Mesendoderm (in vitro differentiated cells): ENCODE data around the gene SUN3.
A peak's percentile ranks its signal among the peaks of the same experiment; 100 is the strongest.

Experiments used
- DNase-seq: peaks from one replicate; pipeline ENCODE4 v3.0.0; 2013
- H2AK5ac ChIP-seq: 2 replicates; pipeline ENCODE4 v1.6.1; 2013; ENCODE audit warnings: low read length, inconsistent platforms
- H2BK120ac ChIP-seq: 2 replicates; pipeline ENCODE4 v1.6.1; 2013; ENCODE audit warnings: low read depth, mild to moderate bottlenecking, low read length, moderate library complexity, mixed read lengths
- H2BK15ac ChIP-seq: replicated peaks from 2 replicates; pipeline ENCODE4 v1.6.1; 2013; ENCODE audit warnings: low read depth, mild to moderate bottlenecking, moderate library complexity
- H2BK5ac ChIP-seq: 2 replicates; pipeline ENCODE4 v1.6.1; 2013; ENCODE audit warnings: low read length, inconsistent platforms
- H3K18ac ChIP-seq: 2 replicates; pipeline ENCODE4 v1.6.1; 2013; ENCODE audit warnings: mild to moderate bottlenecking, low read length, mixed read lengths
- H3K23ac ChIP-seq: one replicate; pipeline ENCODE4 v1.6.1; 2013; ENCODE audit warnings: low read length
- H3K27ac ChIP-seq: 2 replicates; pipeline ENCODE4 v1.5.1; 2013; ENCODE audit warnings: low read depth, mild to moderate bottlenecking, inconsistent platforms, low read length, moderate library complexity
- H3K27me3 ChIP-seq: 2 replicates; pipeline ENCODE4 v1.6.1; 2013; ENCODE audit warnings: low read length, control low read depth, mild to moderate bottlenecking, inconsistent platforms; ENCODE audit not compliant: insufficient read depth, poor library complexity
- H3K36me3 ChIP-seq: 2 replicates; pipeline ENCODE4 v1.6.1; 2013; ENCODE audit warnings: low read length, inconsistent platforms; ENCODE audit not compliant: control insufficient read depth, insufficient read depth
- H3K4ac ChIP-seq: one replicate; pipeline ENCODE4 v1.6.1; 2013; ENCODE audit warnings: low read depth, mild to moderate bottlenecking, low read length, moderate library complexity
- H3K4me1 ChIP-seq: 2 replicates; pipeline ENCODE4 v1.6.1; 2013; ENCODE audit warnings: low read depth, low read length, inconsistent platforms; ENCODE audit not compliant: control insufficient read depth
- H3K4me2 ChIP-seq: 2 replicates; pipeline ENCODE4 v1.6.1; 2013; ENCODE audit warnings: low read length
- H3K4me3 ChIP-seq: 2 replicates; pipeline ENCODE4 v1.5.1; 2013; ENCODE audit warnings: mild to moderate bottlenecking, low read length
- H3K56ac ChIP-seq: one replicate; pipeline ENCODE4 v1.6.1; 2013; ENCODE audit warnings: low read length
- H3K79me1 ChIP-seq: 2 replicates; pipeline ENCODE4 v1.6.1; 2013; ENCODE audit warnings: low read length, inconsistent platforms
- H3K79me2 ChIP-seq: 2 replicates; pipeline ENCODE4 v1.6.1; 2013; ENCODE audit warnings: mild to moderate bottlenecking, low read length; ENCODE audit not compliant: control insufficient read depth, insufficient read depth
- H3K9ac ChIP-seq: 2 replicates; pipeline ENCODE4 v1.6.1; 2013; ENCODE audit warnings: low read length, inconsistent platforms
- H4K5ac ChIP-seq: one replicate; pipeline ENCODE4 v1.6.1; 2013; ENCODE audit warnings: low read length
- H4K8ac ChIP-seq: one replicate; pipeline ENCODE4 v1.6.1; 2013; ENCODE audit warnings: low read depth, mild to moderate bottlenecking, control low read depth, low read length, moderate library complexity
- WGBS: extraction: QIAGEN DNeasy Blood & Tissue Kit; methylation state at CpG from one replicate; pipeline ENCODE4 v1.1.7; 2013; ENCODE audit warnings: low lambda C conversion rate, missing lambda C conversion rate; ENCODE audit not compliant: insufficient coverage; ENCODE audit errors: extremely low coverage; 5-methylcytosine and 5-hydroxymethylcytosine counted together

The SUN3 gene

GRCh38 chr7:48059706-48060105 is 30.8 kb upstream of the SUN3 start:
- Histone ChIP-seq H4K8ac (no peak overlapping the region), H3K36me3 (no peaks in the 10 kb centered on the region), H3K4me1 (no peaks in the 10 kb centered on the region), H3K23ac (no peak overlapping the region), H2BK15ac (no peak overlapping the region), H3K56ac (no peak overlapping the region), H3K27ac (no peak overlapping the region), H2BK5ac (no peak overlapping the region), H2AK5ac (no peak overlapping the region), H3K9ac (no peak overlapping the region), H3K79me1 (no peaks in the 10 kb centered on the region), H3K4me2 (no peak overlapping the region), H3K18ac (no peak overlapping the region), H3K4me3 (no peak overlapping the region), H3K4ac (no peak overlapping the region), H2BK120ac (no peak overlapping the region), H4K5ac (no peak overlapping the region), H3K27me3 (no peaks in the 10 kb centered on the region), H3K79me2 (no peaks in the 10 kb centered on the region)
- no peak for DNase-seq
- no CpG with 5 or more reads among the region's 5 CpGs for WGBS

- H3K18ac ChIP-seq = no peak overlapping the region
- H3K23ac ChIP-seq = no peak overlapping the region
- H3K79me2 ChIP-seq = no peaks in the 10 kb centered on the region
- no peak overlapping the region for H3K4me2 ChIP-seq
- no peak for DNase-seq
- WGBS = no CpG with 5 or more reads among the region's 2 CpGs
- no peak overlapping the region for H2AK5ac ChIP-seq
- H4K8ac ChIP-seq = no peak overlapping the region
- no peak overlapping the region for H3K56ac ChIP-seq
- H3K4ac ChIP-seq = no peak overlapping the region
- H2BK15ac ChIP-seq = no peak overlapping the region
- no peak overlapping the region for H2BK120ac ChIP-seq
- no peak overlapping the region for H3K9ac ChIP-seq
- no peaks in the 10 kb centered on the region for H3K36me3 ChIP-seq
- no peak overlapping the region for H4K5ac ChIP-seq
- no peaks in the 10 kb centered on the region for H3K27me3 ChIP-seq
- no peak overlapping the region for H2BK5ac ChIP-seq
- H3K79me1 ChIP-seq = no peaks in the 10 kb centered on the region
- H3K4me1 ChIP-seq = no peaks in the 10 kb centered on the region
- H3K4me3 ChIP-seq = no peak overlapping the region
- H3K27ac ChIP-seq = no peak overlapping the region
Measured at GRCh38 chr7:48058990-48059389, 30.1 kb upstream of the SUN3 start.

GRCh38 chr7:48053736-48054135 is 24.8 kb upstream of the SUN3 start:
- Histone ChIP-seq H2BK5ac (no peak overlapping the region), H2AK5ac (no peak overlapping the region), H4K8ac (no peak overlapping the region), H3K23ac (no peak overlapping the region), H3K79me1 (no peaks in the 10 kb centered on the region), H3K4ac (no peak overlapping the region), H3K79me2 (no peaks in the 10 kb centered on the region), H2BK15ac (no peak overlapping the region), H3K56ac (no peak overlapping the region), H3K9ac (no peak overlapping the region), H3K4me3 (no peak overlapping the region), H3K27ac (no peak overlapping the region), H3K36me3 (no peaks in the 10 kb centered on the region), H4K5ac (no peak overlapping the region), H3K27me3 (no peaks in the 10 kb centered on the region), H3K4me2 (no peak overlapping the region), H2BK120ac (no peak overlapping the region), H3K18ac (no peak overlapping the region), H3K4me1 (no peaks in the 10 kb centered on the region)
- WGBS = no CpG with 5 or more reads among the region's 2 CpGs
- no peak for DNase-seq

DNA sequence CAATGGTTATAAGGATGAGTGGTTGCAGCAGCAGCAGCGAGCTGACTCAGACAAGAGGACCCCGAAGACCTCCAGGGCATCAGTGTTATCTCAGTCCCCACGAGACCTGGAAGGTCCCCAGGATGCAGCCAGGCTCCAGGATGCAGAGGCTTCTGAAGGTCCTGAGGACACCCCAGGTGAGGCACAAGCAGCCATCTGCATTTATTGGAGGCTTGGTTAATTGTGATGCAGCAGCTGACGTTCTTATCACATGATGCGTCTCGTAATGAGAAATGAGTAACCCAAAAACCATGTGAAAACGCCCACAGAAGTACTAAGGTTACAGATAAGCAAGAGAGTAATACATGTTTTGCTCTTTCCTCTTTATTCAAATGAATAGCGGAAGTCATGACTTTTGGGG is 23.8 kb upstream of the SUN3 start:
- H3K36me3 ChIP-seq = no peaks in the 10 kb centered on the region
- no peak overlapping the region for H3K18ac ChIP-seq
- H2BK120ac ChIP-seq = no peak overlapping the region
- H3K4ac ChIP-seq = no peak overlapping the region
- no peaks in the 10 kb centered on the region for H3K27me3 ChIP-seq
- no peak overlapping the region for H3K23ac ChIP-seq
- H3K79me1 ChIP-seq = no peaks in the 10 kb centered on the region
- H3K79me2 ChIP-seq = no peaks in the 10 kb centered on the region
- DNase-seq = peak; percentile 56
- H4K8ac ChIP-seq = no peak overlapping the region
- H2BK15ac ChIP-seq = no peak overlapping the region
- H3K27ac ChIP-seq = no peak overlapping the region
- H3K4me2 ChIP-seq = no peak overlapping the region
- no peak overlapping the region for H4K5ac ChIP-seq
- H3K4me1 ChIP-seq = no peaks in the 10 kb centered on the region
- no peak overlapping the region for H3K9ac ChIP-seq
- H3K4me3 ChIP-seq = no peak overlapping the region
- H3K56ac ChIP-seq = no peak overlapping the region
- no peak overlapping the region for H2BK5ac ChIP-seq
- no peak overlapping the region for H2AK5ac ChIP-seq
- WGBS = no CpG with 5 or more reads among the region's 8 CpGs

DNA sequence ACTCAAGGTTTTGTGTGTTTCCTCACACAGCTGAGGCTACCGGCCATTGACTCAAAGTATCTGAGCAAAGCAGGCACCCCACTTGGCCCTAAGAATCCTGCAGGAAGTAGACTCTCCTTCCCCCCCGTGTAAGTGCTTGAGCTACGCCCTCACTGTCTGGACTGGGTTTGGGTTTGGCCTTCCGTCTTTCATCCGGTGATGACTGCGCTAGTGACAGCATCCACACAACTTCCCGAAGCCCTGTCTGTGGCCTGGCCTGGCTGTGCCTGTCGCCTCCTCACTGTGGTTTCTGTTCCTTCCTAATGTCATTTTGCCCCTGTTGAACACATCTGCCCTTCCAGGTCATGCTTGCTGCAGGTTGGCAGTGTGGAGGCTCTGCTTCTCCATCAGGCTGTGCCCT is 20.9 kb upstream of the SUN3 start:
- H3K79me2 ChIP-seq = no peaks in the 10 kb centered on the region
- no peaks in the 10 kb centered on the region for H3K27me3 ChIP-seq
- H2AK5ac ChIP-seq = no peak overlapping the region
- DNase-seq = no peak
- H3K18ac ChIP-seq = no peak overlapping the region
- peak overlapping the region; percentile 25 for H2BK5ac ChIP-seq
- no peak overlapping the region for H3K4me2 ChIP-seq
- H3K23ac ChIP-seq = no peak overlapping the region
- H3K56ac ChIP-seq = peak overlapping the region; percentile 19
- no peak overlapping the region for H4K5ac ChIP-seq
- H3K27ac ChIP-seq = no peak overlapping the region
- H4K8ac ChIP-seq = no peak overlapping the region
- no CpG with 5 or more reads among the region's 8 CpGs for WGBS
- no peak overlapping the region for H3K9ac ChIP-seq
- no peaks in the 10 kb centered on the region for H3K79me1 ChIP-seq
- no peak overlapping the region for H2BK15ac ChIP-seq
- no peaks in the 10 kb centered on the region for H3K36me3 ChIP-seq
- no peak overlapping the region for H3K4ac ChIP-seq
- no peaks in the 10 kb centered on the region for H3K4me1 ChIP-seq
- no peak overlapping the region for H3K4me3 ChIP-seq
- H2BK120ac ChIP-seq = no peak overlapping the region

DNA sequence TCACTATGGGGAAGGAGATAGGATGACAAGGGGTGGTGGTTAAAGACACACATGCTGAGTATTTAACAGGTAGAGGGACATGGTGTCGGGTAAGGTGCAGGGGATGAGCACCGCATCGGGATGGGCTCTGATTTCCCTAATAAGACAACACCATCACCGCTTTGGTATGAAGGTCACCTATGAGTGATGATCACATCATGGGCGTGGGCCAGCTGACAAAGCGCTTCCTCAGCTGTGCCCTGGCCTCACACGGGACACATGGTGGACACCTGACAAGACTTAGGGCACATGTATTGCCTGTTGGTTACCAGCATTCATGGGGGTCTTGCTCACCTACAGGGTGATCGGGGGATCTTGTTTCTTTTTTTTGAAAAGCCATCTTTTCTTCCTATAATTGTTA is 19.2 kb upstream of the SUN3 start:
- no peak overlapping the region for H3K27ac ChIP-seq
- H3K18ac ChIP-seq = no peak overlapping the region
- H3K9ac ChIP-seq = no peak overlapping the region
- H3K56ac ChIP-seq = no peak overlapping the region
- H4K5ac ChIP-seq = no peak overlapping the region
- no peaks in the 10 kb centered on the region for H3K4me1 ChIP-seq
- H3K36me3 ChIP-seq = no peaks in the 10 kb centered on the region
- H2AK5ac ChIP-seq = no peak overlapping the region
- no CpG with 5 or more reads among the region's 8 CpGs for WGBS
- no peak overlapping the region for H2BK5ac ChIP-seq
- H3K27me3 ChIP-seq = no peaks in the 10 kb centered on the region
- DNase-seq = no peak
- no peak overlapping the region for H3K4ac ChIP-seq
- H4K8ac ChIP-seq = no peak overlapping the region
- H2BK15ac ChIP-seq = no peak overlapping the region
- H3K23ac ChIP-seq = no peak overlapping the region
- H2BK120ac ChIP-seq = no peak overlapping the region
- no peaks in the 10 kb centered on the region for H3K79me1 ChIP-seq
- H3K79me2 ChIP-seq = no peaks in the 10 kb centered on the region
- H3K4me2 ChIP-seq = no peak overlapping the region
- H3K4me3 ChIP-seq = no peak overlapping the region
